Uterus (tissue), 2 donors: ENCODE results near the gene ABHD18.
"Not testable (repeated sequence)": the region's sequence is repeated elsewhere in the genome, so short reads cannot be mapped to it uniquely, and the experiment has no call there.

Experiments used
- CTCF ChIP-seq, 4 experiments: fragments of 200-600 bp in 2 of 4; fragments of 450-650 bp in 2 of 4; sonication (generic) in 2 of 4; IDR thresholded peaks; one replicate each; pipeline ENCODE4 v1.5.1; 2016 to 2019; ENCODE audit warnings: antibody characterized with exemption in 4 of 4, mild to moderate bottlenecking in 2 of 4, moderate library complexity in 1 of 4
- POLR2A ChIP-seq, 2 donors: fragments of 450-650 bp; IDR thresholded peaks; one replicate each; pipeline ENCODE4 v1.6.1; 2016; ENCODE audit warnings: antibody characterized with exemption in 2 of 2, mild to moderate bottlenecking in 1 of 2, moderate library complexity in 1 of 2

- not testable (repeated sequence) for TF ChIP-seq CTCF, POLR2A (IDR thresholded peaks at IDR 0.05)
Measured at GRCh38 chr4:128051229-128051628, 86.0 kb downstream of the ABHD18 start.
